GM12864 (cell line): ENCODE results near the gene FOXA1.

Source experiments
- DNase-seq: peaks from one replicate; pipeline ENCODE4 v3.0.0-alpha.2; 2011; ENCODE audit warnings: low read depth
- H3K4me3 ChIP-seq: 2 replicates; pipeline ENCODE4 v1.5.1; 2011; ENCODE audit warnings: mild to moderate bottlenecking, low read depth, low read length, control low read depth
- CTCF ChIP-seq: IDR thresholded peaks from 2 replicates; pipeline ENCODE4 v1.5.1; 2011; ENCODE audit warnings: low read depth, mild to moderate bottlenecking, moderate library complexity, low read length, control low read depth, inconsistent platforms; ENCODE audit errors: missing control alignments

FOXA1 gene

GRCh38 chr14:37539992-37540391 lies 55.1 kb downstream of the FOXA1 start:
- TF ChIP-seq CTCF = no peak
- no peak for DNase-seq
- H3K4me3 ChIP-seq = no peak overlapping the region
